GM18951 (cell line): ENCODE results near the gene RDX.
"Not testable (repeated sequence)": the region's sequence is repeated elsewhere in the genome, so short reads cannot be mapped to it uniquely, and the experiment has no call there.

ENCODE experiments used
- POLR2A ChIP-seq: IDR thresholded peaks from 4 replicates; pipeline ENCODE4 v1.6.1; 2011; ENCODE audit warnings: mild to moderate bottlenecking; ENCODE audit not compliant: insufficient read length, insufficient read depth; ENCODE audit errors: extremely low read depth
- in situ Hi-C: fragments of 300-500 bp; cut with MboI; formaldehyde crosslinking; loops from one replicate; pipeline ENCODE4 v1.12.0; 2022; ENCODE audit warnings: low sequenced_read_pairs, mixed read lengths, inconsistent platforms; ENCODE audit not compliant: unreplicated experiment

Gene RDX

GRCh38 chr11:110318638-110319404, 22.4 kb upstream of the RDX start:
- in situ Hi-C loops, result no loop called here
- TF ChIP-seq POLR2A, result no peak

GRCh38 chr11:110317516-110317932, 21.1 kb upstream of the RDX start:
- in situ Hi-C loops, result no loop called here

DNA sequence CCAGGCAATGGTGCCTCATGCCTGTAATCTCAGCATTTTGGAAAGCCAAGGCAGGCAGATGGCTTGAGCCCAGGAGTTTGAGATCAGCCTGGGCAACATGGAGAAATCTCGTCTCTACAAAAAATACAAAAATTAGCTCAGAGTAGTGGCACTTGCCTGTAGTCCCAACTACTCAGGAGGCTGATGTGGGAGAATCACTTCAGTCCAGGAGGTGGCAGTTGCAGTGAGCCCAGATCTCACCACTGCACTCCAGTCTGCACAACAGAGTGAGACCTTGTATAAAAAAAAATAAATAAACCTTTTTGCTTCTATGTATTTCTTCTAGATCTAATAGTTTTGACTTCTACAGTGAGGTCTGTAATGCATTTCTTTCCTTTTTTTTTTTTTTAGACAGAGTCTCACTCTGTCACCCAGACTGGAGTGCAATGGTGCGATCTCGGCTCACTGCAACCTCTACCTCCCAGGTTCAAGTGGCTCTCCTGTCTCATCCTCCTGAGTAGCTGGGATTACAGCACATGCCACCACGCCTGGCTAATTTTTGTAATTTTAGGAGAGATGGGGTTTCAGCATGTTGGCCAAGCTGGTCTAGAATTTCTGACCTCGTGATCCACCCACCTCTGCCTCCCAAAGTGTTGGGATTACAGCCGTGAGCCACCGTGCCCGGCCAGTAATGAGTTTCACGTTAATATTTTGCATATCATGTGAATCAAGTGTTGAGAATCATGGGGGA, 18.1 kb upstream of the RDX start:
- TF ChIP-seq POLR2A, result no peak
- in situ Hi-C loops, result no loop called here

More at GRCh38 chr11:110317516-110317932, 21.1 kb upstream of the RDX start:
- TF ChIP-seq POLR2A, result no peak

- TF ChIP-seq POLR2A, result no peak
- in situ Hi-C loops, result no loop called here
These were observed 16.3 kb upstream of the RDX start for GRCh38 chr11:110312670-110313069.

DNA sequence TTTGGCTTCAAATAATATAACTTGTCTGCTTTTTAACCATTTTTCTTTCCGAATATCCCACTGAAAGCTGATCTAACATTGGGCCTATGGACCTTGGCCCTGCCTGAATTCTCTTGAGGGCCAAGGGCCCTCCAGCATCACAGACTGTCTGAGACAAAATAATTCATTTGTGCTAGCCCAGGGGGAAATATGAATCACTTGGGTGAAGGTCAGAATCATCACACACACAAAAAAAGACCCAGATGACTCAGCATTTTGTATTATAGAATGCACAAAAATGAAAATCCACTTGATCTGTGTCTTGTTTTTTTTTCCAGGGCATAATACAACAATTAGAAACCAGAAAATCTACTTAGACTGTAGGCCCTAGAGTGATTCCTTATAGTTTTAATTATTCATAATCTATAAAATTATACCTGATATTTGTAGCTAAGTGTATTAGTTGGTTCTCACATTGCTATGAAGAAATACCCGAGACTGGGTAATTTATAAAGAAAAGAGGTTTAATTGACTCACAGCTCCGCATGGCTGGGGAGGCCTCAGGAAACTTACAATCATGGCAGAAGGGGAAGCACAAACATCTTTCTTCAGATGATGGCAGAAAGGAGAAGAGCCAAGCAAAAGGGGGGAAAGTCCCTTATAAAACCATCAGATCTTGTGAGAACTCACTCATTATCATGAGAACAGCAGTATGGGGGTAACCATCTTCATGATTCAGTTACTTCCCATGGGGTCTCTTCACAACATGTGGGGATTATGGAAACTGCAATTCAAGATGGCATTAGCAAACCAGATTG, 15.6 kb upstream of the RDX start:
- TF ChIP-seq POLR2A, result no peak
- in situ Hi-C loops, result no loop called here

GRCh38 chr11:110308071-110308470, 11.7 kb upstream of the RDX start:
- no peak for TF ChIP-seq POLR2A
- in situ Hi-C loops, result no loop called here

GRCh38 chr11:110306019-110306388, 9.6 kb upstream of the RDX start:
- in situ Hi-C loops, result not testable (repeated sequence)

DNA sequence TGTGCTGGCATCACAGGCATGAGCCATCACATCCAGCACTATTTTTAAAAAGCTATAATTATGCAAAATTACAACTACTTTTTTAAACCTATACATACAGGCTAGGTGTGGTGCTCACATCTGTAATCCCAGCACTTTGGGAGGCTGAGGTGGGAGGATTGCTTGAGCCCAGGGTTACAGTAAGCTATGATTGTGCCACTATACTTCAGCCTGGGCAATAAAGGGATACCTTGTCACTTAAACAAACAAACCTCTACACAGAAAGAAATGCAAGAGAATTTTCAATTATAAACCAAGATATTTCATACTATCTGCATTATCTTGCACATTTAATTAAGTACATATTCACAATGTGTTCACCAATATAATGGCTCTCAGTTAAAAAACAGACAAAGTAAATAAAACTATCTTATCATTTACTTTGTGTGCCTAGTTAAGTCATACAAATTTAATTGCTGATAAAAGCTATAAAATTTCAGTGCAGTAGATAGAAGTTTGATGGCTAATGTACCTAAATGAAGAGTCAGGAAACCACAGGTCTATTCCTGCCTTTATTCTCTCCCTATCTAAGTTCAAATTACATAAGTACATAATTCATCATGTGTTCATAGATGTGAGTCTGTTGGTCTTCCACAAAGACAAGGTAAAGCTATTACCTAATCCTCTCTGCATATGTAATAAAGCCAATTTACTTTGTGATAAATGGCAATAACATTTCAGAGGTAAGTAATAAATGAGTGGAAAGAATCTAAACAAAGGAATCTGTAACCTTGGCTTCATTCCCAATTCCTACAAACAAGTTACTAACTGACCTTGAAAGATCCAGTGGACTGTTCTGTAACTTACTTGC, 9.0 kb upstream of the RDX start:
- in situ Hi-C loops, result no loop called here
- no peak for TF ChIP-seq POLR2A

DNA sequence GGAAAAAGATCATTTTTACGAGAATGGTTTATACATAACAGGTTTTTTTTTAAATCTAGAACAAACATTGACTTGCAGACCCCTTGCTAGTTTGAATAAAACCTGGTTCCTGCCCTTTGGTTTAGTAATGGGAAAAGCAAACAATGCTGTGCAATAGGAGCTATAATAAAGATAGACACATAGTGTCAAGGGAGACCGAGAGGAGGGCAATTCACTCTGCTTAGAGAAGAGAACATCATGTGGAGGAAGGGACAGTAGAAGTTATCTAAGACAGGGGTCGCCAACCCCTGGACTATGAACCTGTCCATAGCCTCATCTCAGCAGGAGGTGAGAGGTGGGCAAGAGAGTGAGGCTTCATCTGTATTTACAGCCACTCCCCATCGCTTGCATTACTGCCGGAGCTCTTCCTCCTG, 7.0 kb upstream of the RDX start:
- in situ Hi-C loops, result no loop called here
- TF ChIP-seq POLR2A, result no peak

GRCh38 chr11:110301577-110301976, 5.2 kb upstream of the RDX start:
- no peak for TF ChIP-seq POLR2A
- in situ Hi-C loops, result no loop called here

GRCh38 chr11:110301032-110301431, 4.6 kb upstream of the RDX start:
- in situ Hi-C loops, result no loop called here
- TF ChIP-seq POLR2A, result no peak

- in situ Hi-C loops, result no loop called here
These were observed 2.8 kb upstream of the RDX start for GRCh38 chr11:110299006-110299785.

More at GRCh38 chr11:110299006-110299785, 2.8 kb upstream of the RDX start:
- no peak for TF ChIP-seq POLR2A
